HFF-Myc (cell line): ENCODE results near the gene DCTN4.
A peak's percentile ranks its signal among the peaks of the same experiment; 100 is the strongest.

Source experiments
- DNase-seq: peaks from one replicate; pipeline ENCODE4 v3.0.0-alpha.2; 2011; ENCODE audit warnings: low read depth; ENCODE audit errors: extremely low read depth
- H3K4me3 ChIP-seq: replicated peaks from 2 replicates; pipeline ENCODE4 v1.5.1; 2011; ENCODE audit warnings: low read depth, mild to moderate bottlenecking, control low read depth, low read length
- CTCF ChIP-seq: IDR thresholded peaks from 2 replicates; pipeline ENCODE4 v1.5.1; 2012; ENCODE audit warnings: mild to moderate bottlenecking, low read depth, low read length, control low read depth; ENCODE audit errors: missing control alignments

The DCTN4 gene

GRCh38 chr5:150765011-150765798 is 6.4 kb upstream of the DCTN4 start:
- no peak for TF ChIP-seq CTCF
- H3K4me3 ChIP-seq, result no peak overlapping the region
- no peak for DNase-seq

- no peak for DNase-seq
- H3K4me3 ChIP-seq, result no peak overlapping the region
- TF ChIP-seq CTCF, result no peak
Observed at GRCh38 chr5:150764530-150764929, 5.7 kb upstream of the DCTN4 start.

GRCh38 chr5:150763023-150763769 is 4.4 kb upstream of the DCTN4 start:
- H3K4me3 ChIP-seq, result no peak overlapping the region
- DNase-seq, result no peak
- no peak for TF ChIP-seq CTCF

- H3K4me3 ChIP-seq, result no peak overlapping the region
- no peak for DNase-seq
- no peak for TF ChIP-seq CTCF
Observed at GRCh38 chr5:150762211-150762610, 3.4 kb upstream of the DCTN4 start.

- TF ChIP-seq CTCF, result no peak
- no peak for DNase-seq
- peak overlapping the region; percentile 81 for H3K4me3 ChIP-seq
Observed at GRCh38 chr5:150759334-150759583, 442 bp upstream of the DCTN4 start.

GRCh38 chr5:150758203-150758530 is 650 bp downstream of the DCTN4 start:
- peak overlapping the region; percentile 81 for H3K4me3 ChIP-seq
- no peak for TF ChIP-seq CTCF
- DNase-seq, result no peak
